Endothelial cell of umbilical vein (primary cell): ENCODE measurements around the gene RPS6KA5. TPM values are rescaled to one million over a fixed set of nuclear protein-coding genes. Genes with fewer than 3 reads are reported as not detected.
"Not testable (repeated sequence)": the region's sequence is repeated elsewhere in the genome, so short reads cannot be mapped to it uniquely, and the experiment has no call there.

Experiments
- BruUV-seq: library from RNA; stranded (reverse); fragments of 400-500 nt; replicated peaks from 2 replicates; lab custom pipeline; 2021; lab: Mats Ljungman, UMichigan
- CTCF ChIA-PET: fragments of 300-600, 350-600 bp; sonication (Branson Sonifier 250); formaldehyde crosslinking; loops from one replicate; lab custom pipeline; 2021; ENCODE audit warnings: antibody characterized with exemption, inconsistent platforms; lab: Charles Lee
- POLR2A ChIA-PET: fragments of 300-600, 350-600 bp; sonication (Branson Sonifier 250); formaldehyde crosslinking; loops from one replicate; lab custom pipeline; 2021; ENCODE audit warnings: antibody characterized with exemption, inconsistent platforms; lab: Charles Lee
- DNase-seq: peaks from one replicate; pipeline ENCODE4 v3.0.0-alpha.2; 2011; ENCODE audit warnings: low read depth, low spot score
- FAIRE-seq: peaks from 2 replicates; lab custom pipeline; 2011; peaks lifted over from hg19 to GRCh38; lab: Jason Lieb, UNC
- H2AFZ ChIP-seq: 2 replicates; pipeline ENCODE4 v1.6.0; 2012; ENCODE audit warnings: low read depth, low read length, control low read depth, inconsistent platforms
- H3K27ac ChIP-seq: 2 replicates; pipeline ENCODE4 v1.5.1; 2011; ENCODE audit warnings: low read depth, mild to moderate bottlenecking, control low read depth, low read length, moderate library complexity; ENCODE audit not compliant: insufficient read depth
- H3K27me3 ChIP-seq, 2 experiments: 2 replicates each; pipeline versions ENCODE4 v1.6.0 to v1.6.1; 2011; ENCODE audit warnings: low read length in 2 of 2, mixed read lengths in 1 of 2; ENCODE audit not compliant: control insufficient read depth in 2 of 2, insufficient read depth in 2 of 2
- H3K36me3 ChIP-seq, 2 experiments: 2 replicates in 1 of 2; 3 replicates in 1 of 2; pipeline ENCODE4 v1.5.1; 2011; ENCODE audit warnings: low read length in 2 of 2, mild to moderate bottlenecking in 1 of 2, moderate library complexity in 1 of 2; ENCODE audit not compliant: control insufficient read depth in 2 of 2, insufficient read depth in 2 of 2; ENCODE audit errors: extremely low read depth in 1 of 2
- H3K4me1 ChIP-seq: 3 replicates; pipeline ENCODE4 v1.5.1; 2011; ENCODE audit warnings: mild to moderate bottlenecking, low read length; ENCODE audit not compliant: control insufficient read depth, insufficient read depth; ENCODE audit errors: extremely low read depth
- H3K4me2 ChIP-seq: 2 replicates; pipeline ENCODE4 v1.6.1; 2011; ENCODE audit warnings: low read length, control low read depth, mixed read lengths; ENCODE audit not compliant: insufficient read depth
- H3K4me3 ChIP-seq, 3 experiments: fragments of 200-600 bp in 1 of 3; sonication (generic), shearing (Covaris generic) in 1 of 3; replicated peaks in 1 of 3; 2 replicates each; pipeline ENCODE4 v1.5.1; 2011 to 2016; ENCODE audit warnings: control low read depth in 3 of 3, low read length in 3 of 3, mild to moderate bottlenecking in 2 of 3, inconsistent platforms in 1 of 3, low read depth in 1 of 3, moderate library complexity in 1 of 3; ENCODE audit not compliant: insufficient read depth in 1 of 3
- H3K79me2 ChIP-seq: 2 replicates; pipeline ENCODE4 v1.6.0; 2012; ENCODE audit warnings: low read length, inconsistent platforms; ENCODE audit not compliant: control insufficient read depth, insufficient read depth
- H3K9ac ChIP-seq: replicated peaks from 2 replicates; pipeline ENCODE3; 2011; ENCODE audit warnings: low read length, control low read depth; ENCODE audit not compliant: insufficient read depth; ENCODE audit errors: extremely low read depth
- H3K9me1 ChIP-seq: replicated peaks from 3 replicates; pipeline ENCODE4 v1.6.0; 2011; ENCODE audit warnings: mild to moderate bottlenecking, low read length; ENCODE audit not compliant: control insufficient read depth, insufficient read depth; ENCODE audit errors: extremely low read depth
- H3K9me3 ChIP-seq: replicated peaks from 2 replicates; pipeline ENCODE4 v1.5.1; 2012; ENCODE audit warnings: low read length, inconsistent platforms; ENCODE audit not compliant: control insufficient read depth, insufficient read depth
- H4K20me1 ChIP-seq: replicated peaks from 2 replicates; pipeline ENCODE3; 2011; ENCODE audit warnings: mild to moderate bottlenecking, low read length; ENCODE audit not compliant: control insufficient read depth, insufficient read depth; ENCODE audit errors: extremely low read depth
- GATA2 ChIP-seq: IDR thresholded peaks from 2 replicates; pipeline ENCODE4 v1.7.0; 2011; ENCODE audit warnings: low read depth, mild to moderate bottlenecking, moderate library complexity, mixed read lengths, low read length; ENCODE audit not compliant: insufficient read length, insufficient read depth
- JUN ChIP-seq: IDR thresholded peaks from 2 replicates; pipeline ENCODE4 v1.6.1; 2011; ENCODE audit warnings: borderline replicate concordance, low read depth; ENCODE audit not compliant: insufficient read length, insufficient read depth
- POLR2A ChIP-seq: IDR thresholded peaks from 2 replicates; pipeline ENCODE4 v1.6.1; 2012; ENCODE audit warnings: low read depth, mild to moderate bottlenecking, control low read depth, low read length
- POLR2AphosphoS5 ChIP-seq: IDR thresholded peaks from 2 replicates; pipeline ENCODE4 v1.6.1; 2012; ENCODE audit warnings: low read depth, mild to moderate bottlenecking, control low read depth, low read length, moderate library complexity; ENCODE audit not compliant: insufficient read depth
- dilution Hi-C: fragments of 300-500 bp; cut with MboI; formaldehyde crosslinking; loops from one replicate; pipeline ENCODE4 v1.15.0; 2019; ENCODE audit warnings: low sequenced_read_pairs; ENCODE audit not compliant: extremely low pct_ligation_motif_present
- intact Hi-C: fragments of 100-400 bp; cut with micrococcal nuclease; formaldehyde crosslinking; loops from one replicate; pipeline ENCODE4 v1.10.0; 2022
- polyA plus RNA-seq, 4 experiments: library from polyadenylated mRNA; depleted of rRNA in 3 of 4; stranded (reverse) in 3 of 4; unstranded in 1 of 4; fragments of >200 nt; gene quantifications; 2 replicates each; pipeline versions ENCODE4 v1.2.1 to v1.2.3, GENCODE V29; 2011 to 2012; ENCODE audit warnings: missing spikeins in 1 of 4
- total RNA-seq: library from RNA; stranded (reverse); gene quantifications from 2 replicates; pipeline ENCODE4 v1.2.3, GENCODE V29; 2021

The RPS6KA5 gene
- total and polyA plus RNA-seq, 2 donors (not counting 3 experiments of a cell fraction or from before 2014, with no cell fraction given) = 2.9 to 5.4 TPM

DNA sequence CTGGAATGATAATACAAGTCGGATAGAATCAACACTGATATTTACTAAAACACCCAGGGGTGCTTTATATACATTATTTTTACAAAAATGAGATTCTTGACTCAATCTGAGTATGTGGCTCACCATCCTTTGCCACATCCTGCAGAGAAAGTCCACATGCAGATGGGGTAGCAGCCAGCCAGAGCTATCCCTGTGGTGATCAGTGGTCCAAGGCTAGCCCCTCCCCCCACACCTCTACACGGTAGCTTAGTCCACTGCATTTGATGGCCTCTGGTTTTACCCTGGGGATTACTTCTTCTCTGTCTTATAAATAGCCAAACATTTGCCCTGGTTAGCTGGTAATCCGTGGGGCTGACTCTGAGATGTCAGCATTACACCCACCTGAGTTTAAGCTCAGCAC is 216.1 kb downstream of the RPS6KA5 start:
- Histone ChIP-seq H3K9ac (no peak overlapping the region), H2AFZ (no peak overlapping the region), H3K79me2 (no peaks in the 10 kb centered on the region), H3K27me3 (no peaks in the 10 kb centered on the region), H3K4me3 (no peak overlapping the region), H3K36me3 (no peaks in the 10 kb centered on the region), H4K20me1 (no peaks in the 10 kb centered on the region), H3K27ac (no peak overlapping the region), H3K9me3 (no peaks in the 10 kb centered on the region), H3K4me1 (peaks cover under 1% of the 10 kb centered on the region), H3K4me2 (no peak overlapping the region), H3K9me1 (no peaks in the 10 kb centered on the region)
- BruUV-seq = no TSS peak
- DNase-seq = no peak
- no peak for TF ChIP-seq POLR2A
- intact Hi-C loops (no loop called here), dilution Hi-C loops (no loop called here)
- FAIRE-seq = no peak
- ChIA-PET CTCF (interaction anchor here (1.1 kb wide), 1 partner anchor 13 kb away, joined by 4 read pairs; no protein-coding TSS in a partner anchor), POLR2A (no interaction called here)

DNA sequence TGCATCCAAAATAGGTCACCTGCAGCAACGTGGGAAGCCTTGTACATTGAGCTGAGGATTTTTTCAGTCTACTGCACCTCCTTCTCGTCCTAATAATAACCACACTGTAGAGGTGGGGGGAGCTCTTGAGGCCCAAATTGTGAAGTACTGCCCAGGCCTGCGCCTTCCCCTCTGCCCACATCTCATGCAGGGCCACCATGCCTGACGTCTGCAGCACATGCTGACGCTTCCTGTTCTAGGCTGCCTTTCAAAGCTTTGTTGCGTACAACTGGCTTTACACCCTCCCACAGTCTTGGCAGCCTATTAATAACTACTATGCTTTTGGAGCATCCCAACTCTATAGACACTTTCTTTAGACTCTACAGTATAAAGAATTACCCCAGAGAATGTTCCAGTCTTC is 217.7 kb downstream of the RPS6KA5 start:
- no peaks in the 10 kb centered on the region for H3K9me3 ChIP-seq
- H3K79me2 ChIP-seq = no peaks in the 10 kb centered on the region
- no peaks in the 10 kb centered on the region for H4K20me1 ChIP-seq
- H3K4me2 ChIP-seq = no peak overlapping the region
- dilution Hi-C loops (no loop called here), intact Hi-C loops (no loop called here)
- POLR2A ChIA-PET = interaction anchor here (0.5 kb wide), 2 partner anchors 53 to 331 kb away, joined by 4 read pairs; no protein-coding TSS in a partner anchor
- H2AFZ ChIP-seq = no peak overlapping the region
- TF ChIP-seq GATA2 = no peak
- TF ChIP-seq JUN = no peak
- no peak for TF ChIP-seq POLR2AphosphoS5
- CTCF ChIA-PET = no interaction called here
- DNase-seq (no peak), FAIRE-seq (no peak)
- peaks cover 5% of the 10 kb centered on the region for H3K4me1 ChIP-seq
- H3K9me1 ChIP-seq = no peaks in the 10 kb centered on the region
- no peaks in the 10 kb centered on the region for H3K27me3 ChIP-seq
- H3K9ac ChIP-seq = no peak overlapping the region
- H3K27ac ChIP-seq = no peak overlapping the region
- BruUV-seq = no TSS peak
- H3K4me3 ChIP-seq = no peak overlapping the region
- no peaks in the 10 kb centered on the region for H3K36me3 ChIP-seq

DNA sequence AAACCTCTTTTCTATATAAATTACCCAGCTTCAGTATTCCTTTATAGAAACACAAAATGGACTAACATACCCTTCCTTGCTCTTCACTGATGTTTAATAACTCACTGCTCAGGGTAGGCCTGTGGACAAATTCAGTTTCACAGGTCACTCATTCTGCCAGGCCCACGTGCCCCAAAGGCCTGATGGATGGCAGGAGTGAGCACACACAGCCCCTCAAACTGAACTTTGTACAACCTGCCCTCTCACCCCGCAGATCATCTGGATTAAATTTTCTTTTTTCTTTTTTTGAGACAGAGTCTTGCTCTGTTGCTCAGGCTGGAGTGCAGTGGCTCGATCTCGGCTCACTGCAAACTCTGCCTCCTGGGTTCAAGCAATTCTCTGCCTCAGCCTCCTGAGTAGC is 219.8 kb downstream of the RPS6KA5 start:
- H4K20me1 ChIP-seq, H3K4me2 ChIP-seq, H3K27ac ChIP-seq, H3K4me3 ChIP-seq, POLR2A ChIA-PET, H3K9me1 ChIP-seq, H2AFZ ChIP-seq, BruUV-seq, DNase-seq, CTCF ChIA-PET, H3K9me3 ChIP-seq, H3K79me2 ChIP-seq, intact Hi-C loops, H3K36me3 ChIP-seq, H3K27me3 ChIP-seq, H3K4me1 ChIP-seq, dilution Hi-C loops, FAIRE-seq, H3K9ac ChIP-seq: not testable (repeated sequence)
